ENCODE data around the gene MRPL42.

DNA sequence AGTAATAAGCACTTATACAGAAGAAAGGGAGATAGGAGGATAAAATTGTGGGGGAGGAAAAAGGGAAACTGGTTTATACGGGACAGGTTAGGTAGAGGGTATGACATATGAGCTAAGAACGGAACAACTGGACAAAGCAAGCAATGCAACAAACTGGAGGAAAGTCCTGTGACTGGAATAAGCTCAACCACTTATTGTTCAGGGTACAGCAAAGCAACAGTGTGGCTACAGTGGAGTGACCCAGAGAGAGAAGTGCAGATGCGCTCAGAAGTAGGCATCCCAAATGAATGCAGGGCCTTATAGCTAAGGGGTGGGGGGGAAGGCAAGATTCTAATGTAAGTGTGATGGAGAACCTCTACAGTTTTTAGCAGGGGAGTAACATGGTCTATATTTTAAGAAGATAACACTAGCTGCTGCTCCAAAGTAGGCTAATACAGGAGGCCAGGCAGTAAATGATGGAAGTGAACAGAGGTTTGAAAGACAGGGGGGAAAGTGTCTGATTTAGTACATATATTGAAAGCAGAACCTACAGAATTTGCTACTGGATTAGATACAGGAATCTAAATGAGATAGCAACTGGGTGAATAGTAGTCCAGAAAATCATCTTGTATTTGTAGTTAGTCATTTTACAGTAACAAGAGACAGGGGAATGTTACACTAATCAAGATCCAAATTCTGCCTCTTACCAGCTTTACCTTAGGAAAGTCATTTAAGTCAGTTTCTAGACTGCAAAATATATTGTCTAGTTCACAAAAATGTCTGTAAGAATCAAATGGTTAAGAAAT is 28.9 kb upstream of the MRPL42 start:
- no peak for TF ChIP-seq EZH2phosphoT487 (IDR thresholded peaks at IDR 0.05; ENCODE audit: borderline replicate concordance, low read length)
- TF ChIP-seq CTCF (IDR thresholded peaks at IDR 0.05; ENCODE audit: low read depth, low read length, poor library complexity, severe bottlenecking) = no peak
